H9 (cell line): ENCODE results near the gene ELK1. TPM values are rescaled to one million over a fixed set of nuclear protein-coding genes. Genes with fewer than 3 reads are reported as not detected.

ENCODE experiments used
- DNase-seq: peaks from one replicate; pipeline ENCODE4 v3.0.0-alpha.2; 2017
- H2AFZ ChIP-seq: one replicate; pipeline ENCODE4 v1.6.1; 2013; ENCODE audit warnings: mild to moderate bottlenecking, low read length, control low read depth, moderate library complexity
- H2AK5ac ChIP-seq: 2 replicates; pipeline ENCODE4 v1.6.1; 2013; ENCODE audit warnings: low read length, control low read depth, mixed read lengths; ENCODE audit not compliant: insufficient read length
- H2BK120ac ChIP-seq: one replicate; pipeline ENCODE4 v1.6.1; 2013; ENCODE audit warnings: low read depth, mild to moderate bottlenecking, low read length, control low read depth, inconsistent platforms; ENCODE audit not compliant: poor library complexity, severe bottlenecking
- H2BK12ac ChIP-seq: 2 replicates; pipeline ENCODE4 v1.6.1; 2013; ENCODE audit warnings: low read length, control low read depth, mixed read lengths, low read depth; ENCODE audit not compliant: insufficient read length
- H2BK15ac ChIP-seq: 2 replicates; pipeline ENCODE4 v1.6.1; 2013; ENCODE audit warnings: low read depth, low read length, control low read depth
- H2BK20ac ChIP-seq: one replicate; pipeline ENCODE4 v1.6.1; 2013; ENCODE audit warnings: low read depth, mild to moderate bottlenecking, low read length, control low read depth, inconsistent platforms; ENCODE audit not compliant: poor library complexity, severe bottlenecking
- H2BK5ac ChIP-seq: 2 replicates; pipeline ENCODE4 v1.6.1; 2013; ENCODE audit warnings: low read length, control low read depth, mixed read lengths; ENCODE audit not compliant: insufficient read length
- H3K14ac ChIP-seq: 2 replicates; pipeline ENCODE4 v1.6.1; 2013; ENCODE audit warnings: low read length, control low read depth; ENCODE audit not compliant: insufficient read depth
- H3K18ac ChIP-seq: 2 replicates; pipeline ENCODE4 v1.6.1; 2013; ENCODE audit warnings: low read depth, mild to moderate bottlenecking, mixed read lengths, low read length, control low read depth; ENCODE audit not compliant: insufficient read length
- H3K23ac ChIP-seq: 2 replicates; pipeline ENCODE4 v1.6.1; 2013; ENCODE audit warnings: low read length, control low read depth, mixed read lengths, low read depth; ENCODE audit not compliant: insufficient read length
- H3K23me2 ChIP-seq: 2 replicates; pipeline ENCODE4 v1.6.1; 2013; ENCODE audit warnings: low read depth, mild to moderate bottlenecking, mixed read lengths, low read length, control low read depth; ENCODE audit not compliant: insufficient read length, poor library complexity, severe bottlenecking
- H3K27ac ChIP-seq: 2 replicates; pipeline ENCODE4 v1.5.1; 2013; ENCODE audit warnings: low read length, control low read depth, mixed read lengths, low read depth; ENCODE audit not compliant: insufficient read length
- H3K27me3 ChIP-seq: 2 replicates; pipeline ENCODE4 v1.6.1; 2013; ENCODE audit warnings: low read length, control low read depth, inconsistent platforms; ENCODE audit not compliant: insufficient read depth
- H3K4ac ChIP-seq: 2 replicates; pipeline ENCODE4 v1.6.1; 2013; ENCODE audit warnings: low read depth, mild to moderate bottlenecking, control low read depth, inconsistent platforms, low read length, moderate library complexity
- H3K4me1 ChIP-seq: 2 replicates; pipeline ENCODE4 v1.6.1; 2013; ENCODE audit warnings: low read length, control low read depth, inconsistent platforms; ENCODE audit not compliant: insufficient read depth
- H3K4me2 ChIP-seq: 2 replicates; pipeline ENCODE4 v1.6.1; 2013; ENCODE audit warnings: low read length, control low read depth, mixed read lengths; ENCODE audit not compliant: insufficient read length, insufficient read depth
- H3K56ac ChIP-seq: 2 replicates; pipeline ENCODE4 v1.6.1; 2013; ENCODE audit warnings: low read depth, mild to moderate bottlenecking, mixed read lengths, low read length, control low read depth; ENCODE audit not compliant: insufficient read length
- H3K79me1 ChIP-seq: 2 replicates; pipeline ENCODE4 v1.6.1; 2013; ENCODE audit warnings: low read depth, mild to moderate bottlenecking, moderate library complexity, low read length, control low read depth, inconsistent platforms; ENCODE audit not compliant: insufficient read depth, poor library complexity, severe bottlenecking
- H3K79me2 ChIP-seq: 2 replicates; pipeline ENCODE4 v1.6.1; 2013; ENCODE audit warnings: low read length, control low read depth, inconsistent platforms; ENCODE audit not compliant: insufficient read depth
- H3K9ac ChIP-seq: 2 replicates; pipeline ENCODE4 v1.6.1; 2013; ENCODE audit warnings: low read length, control low read depth, mixed read lengths; ENCODE audit not compliant: insufficient read length; ENCODE audit errors: extremely low read depth
- H3K9me3 ChIP-seq: one replicate; pipeline ENCODE4 v1.6.1; 2013; ENCODE audit warnings: low read depth, low read length, inconsistent platforms; ENCODE audit not compliant: control insufficient read depth
- H3T11ph ChIP-seq: one replicate; pipeline ENCODE4 v1.6.1; 2013; ENCODE audit warnings: mild to moderate bottlenecking, low read length, control low read depth, inconsistent platforms
- H4K20me1 ChIP-seq: one replicate; pipeline ENCODE4 v1.6.1; 2013; ENCODE audit not compliant: control insufficient read depth, insufficient read length, insufficient read depth
- H4K5ac ChIP-seq: 2 replicates; pipeline ENCODE4 v1.6.1; 2013; ENCODE audit warnings: low read depth, mild to moderate bottlenecking, mixed read lengths, low read length, control low read depth; ENCODE audit not compliant: insufficient read length
- H4K8ac ChIP-seq: replicated peaks from 2 replicates; pipeline ENCODE4 v1.6.1; 2013; ENCODE audit warnings: low read length, control low read depth, mixed read lengths, low read depth; ENCODE audit not compliant: insufficient read length
- H4K91ac ChIP-seq: 2 replicates; pipeline ENCODE4 v1.6.1; 2013; ENCODE audit warnings: low read depth, mild to moderate bottlenecking, moderate library complexity, mixed read lengths, low read length, control low read depth; ENCODE audit not compliant: insufficient read length
- H3K27ac Mint-ChIP-seq, 3 experiments: 2 replicates in 2 of 3; 3 replicates in 1 of 3; pipeline ENCODE4 v1.8.0; 2020 to 2021; ENCODE audit warnings: mixed read lengths in 3 of 3, mild to moderate bottlenecking in 1 of 3, moderate library complexity in 1 of 3
- H3K27me3 Mint-ChIP-seq: 2 replicates; pipeline ENCODE4 v1.8.0; 2021; ENCODE audit warnings: low read depth, mild to moderate bottlenecking, moderate library complexity, mixed read lengths
- H3K36me3 Mint-ChIP-seq, 3 experiments: 2 replicates in 2 of 3; 3 replicates in 1 of 3; pipeline ENCODE4 v1.8.0; 2020 to 2021; ENCODE audit warnings: low read depth in 3 of 3, mixed read lengths in 3 of 3; ENCODE audit not compliant: insufficient read depth in 1 of 3
- H3K4me1 Mint-ChIP-seq, 2 experiments: 2 replicates each; pipeline ENCODE4 v1.8.0; 2020; ENCODE audit warnings: mixed read lengths in 2 of 2
- H3K4me3 Mint-ChIP-seq, 2 experiments: 2 replicates in 1 of 2; 3 replicates in 1 of 2; pipeline ENCODE4 v1.8.0; 2020 to 2021; ENCODE audit warnings: mild to moderate bottlenecking in 2 of 2, mixed read lengths in 2 of 2, moderate library complexity in 1 of 2
- H3K9me3 Mint-ChIP-seq, 2 experiments: 2 replicates in 1 of 2; 3 replicates in 1 of 2; pipeline ENCODE4 v1.8.0; 2020; ENCODE audit warnings: mild to moderate bottlenecking in 2 of 2, mixed read lengths in 2 of 2, moderate library complexity in 1 of 2
- CTCF ChIP-seq: fragments of 200-600 bp; sonication (generic); conservative IDR thresholded peaks from 3 replicates; pipeline ENCODE4 v1.8.0; 2021; ENCODE audit warnings: antibody characterized with exemption, mild to moderate bottlenecking
- WGBS: extraction: QIAGEN DNeasy Blood & Tissue Kit; methylation state at CpG from one replicate; pipeline ENCODE4 v1.1.7; 2013; ENCODE audit warnings: missing lambda C conversion rate, low lambda C conversion rate, mixed read lengths; ENCODE audit not compliant: insufficient read length; ENCODE audit errors: extremely low coverage; 5-methylcytosine and 5-hydroxymethylcytosine counted together
- total RNA-seq: library from RNA; stranded (reverse); gene quantifications from 2 replicates; pipeline ENCODE4 v1.2.1, GENCODE V29; 2021

ELK1 gene
- total RNA-seq, 1 experiment from 2014 or later = 49.8 TPM

DNA sequence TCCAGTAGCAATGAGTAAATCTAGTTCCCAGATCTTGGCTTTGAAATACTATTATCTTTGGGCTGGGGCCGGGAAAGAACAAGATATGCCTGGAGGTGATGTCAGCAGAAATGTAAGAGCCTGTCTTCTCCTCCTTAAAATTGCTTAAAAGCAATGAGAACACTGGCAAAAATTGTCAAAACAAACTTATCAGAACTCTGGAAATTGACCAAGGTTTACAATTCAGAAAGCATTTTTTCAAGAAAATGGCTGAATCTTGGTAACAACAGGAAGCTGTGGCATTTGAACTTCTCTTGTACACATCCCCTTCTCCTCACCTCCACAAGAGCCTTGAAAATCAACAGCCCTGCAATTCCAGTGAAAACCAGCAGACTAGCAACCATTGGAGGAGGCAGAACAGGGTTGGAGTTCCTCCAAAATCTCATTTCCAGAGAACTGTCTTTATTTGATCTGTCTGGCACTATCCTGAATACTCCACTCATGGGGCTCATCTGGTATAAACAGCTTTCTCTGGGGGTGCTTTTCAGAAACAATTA is 54.6 kb downstream of the ELK1 start:
- no peak overlapping the region for H2BK5ac ChIP-seq
- no peaks in the 10 kb centered on the region for H4K20me1 ChIP-seq
- H3K27me3 ChIP-seq = no peaks in the 10 kb centered on the region
- no peak overlapping the region for H4K5ac ChIP-seq
- no peak overlapping the region for H3T11ph ChIP-seq
- Mint-ChIP-seq H3K36me3 (peaks cover 6 to 8% (median 7%) of the 10 kb centered on the region in 3 experiments; a peak in 4 of 7 replicates), H3K27me3 (no peaks in the 10 kb centered on the region), H3K27ac (0 out of 7 replicates have a peak overlapping the region, but pooled peaks of 1 of the 3 experiments have one; percentile 37), H3K9me3 (peaks cover 50 to 65% of the 10 kb centered on the region in 2 experiments), H3K4me1 (no peaks in the 10 kb centered on the region; a peak in 1 of 4 replicates), H3K4me3 (no peak overlapping the region)
- H2AFZ ChIP-seq = no peak overlapping the region
- no peaks in the 10 kb centered on the region for H3K23me2 ChIP-seq
- no peak for TF ChIP-seq CTCF
- no peak overlapping the region for H3K14ac ChIP-seq
- H2AK5ac ChIP-seq = no peak overlapping the region
- peaks cover 10% of the 10 kb centered on the region for H3K9me3 ChIP-seq
- H2BK20ac ChIP-seq = no peak overlapping the region
- no CpG with 5 or more reads among the region's 1 CpG for whole genome bisulfite sequencing
- H3K23ac ChIP-seq = no peak overlapping the region
- H3K56ac ChIP-seq = no peak overlapping the region
- no peak overlapping the region for H3K18ac ChIP-seq
- H2BK12ac ChIP-seq = no peak overlapping the region
- H4K91ac ChIP-seq = no peak overlapping the region
- no peak overlapping the region for H4K8ac ChIP-seq
- no peaks in the 10 kb centered on the region for H3K4me1 ChIP-seq
- no peak overlapping the region for H3K27ac ChIP-seq
- H3K4me2 ChIP-seq = no peak overlapping the region
- no peak overlapping the region for H3K9ac ChIP-seq
- no peak for DNase-seq
- H2BK120ac ChIP-seq = no peak overlapping the region
- no peak overlapping the region for H2BK15ac ChIP-seq
- no peaks in the 10 kb centered on the region for H3K79me2 ChIP-seq
- H3K4ac ChIP-seq = no peak overlapping the region
- H3K79me1 ChIP-seq = no peaks in the 10 kb centered on the region
